ENCODE measurements around the gene NPFF. TPM values are rescaled to one million over a fixed set of nuclear protein-coding genes. Genes with fewer than 3 reads are reported as not detected.
A peak's percentile ranks its signal among the peaks of the same experiment; 100 is the strongest.

NPFF gene
- total RNA-seq, 2 donors from 2014 or later = not detected

GRCh38 chr12:53516758-53517455 is 9.6 kb upstream of the NPFF start:
- DNase-seq (ENCODE audit: low spot score) = peak; percentile 65
- intact Hi-C loops (cut with DNase I) = loop anchor here in 1 of 2 donors (10.0 kb wide), 1 partner anchor 152 kb away; no protein-coding TSS in a partner anchor

GRCh38 chr12:53515291-53515680 is 8.0 kb upstream of the NPFF start:
- intact Hi-C loops (cut with DNase I) = loop anchor here in 1 of 2 donors (10.0 kb wide), 1 partner anchor 150 kb away; no protein-coding TSS in a partner anchor
- DNase-seq (ENCODE audit: low spot score) = peak; percentile 3

GRCh38 chr12:53514628-53515290 is 7.5 kb upstream of the NPFF start:
- DNase-seq (ENCODE audit: low spot score) = no peak
- intact Hi-C loops (cut with DNase I) = loop anchor here in 1 of 2 donors (10.0 kb wide), 1 partner anchor 150 kb away; no protein-coding TSS in a partner anchor

- intact Hi-C loops (cut with DNase I) = loop anchor here in 1 of 2 donors (1.0 to 10.0 kb wide), 2 partner anchors 29 to 149 kb away; no protein-coding TSS in a partner anchor
- DNase-seq (ENCODE audit: low spot score) = peak; percentile 40
These were observed 6.6 kb upstream of the NPFF start for GRCh38 chr12:53513712-53514410.

GRCh38 chr12:53510181-53510812 is 3.0 kb upstream of the NPFF start:
- DNase-seq (ENCODE audit: low spot score) = no peak
- intact Hi-C loops (cut with DNase I) = loop anchor here in 1 of 2 donors (10.0 kb wide), 1 partner anchor 145 kb away; no protein-coding TSS in a partner anchor

GRCh38 chr12:53508534-53509170 is 1.4 kb upstream of the NPFF start:
- intact Hi-C loops (cut with DNase I) = loop anchor here (10.0 kb wide), 1 partner anchor 164 kb away; no protein-coding TSS in a partner anchor
- peak; percentile 92 for DNase-seq (ENCODE audit: low spot score)

GRCh38 chr12:53507603-53507885 is 260 bp upstream of the NPFF start:
- intact Hi-C loops (cut with DNase I) = loop anchor here (10.0 kb wide), 1 partner anchor 163 kb away; no protein-coding TSS in a partner anchor
- DNase-seq (ENCODE audit: low spot score) = no peak

- intact Hi-C loops (cut with DNase I) = loop anchor here (10.0 kb wide), 1 partner anchor 162 kb away; no protein-coding TSS in a partner anchor
- no peak for DNase-seq (ENCODE audit: low spot score)
These were observed 866 bp downstream of the NPFF start for GRCh38 chr12:53506450-53506785.

GRCh38 chr12:53505555-53506449 is 1.5 kb downstream of the NPFF start:
- DNase-seq (ENCODE audit: low spot score) = no peak
- intact Hi-C loops (cut with DNase I) = loop anchor here (10.0 kb wide), 1 partner anchor 161 kb away; no protein-coding TSS in a partner anchor

GRCh38 chr12:53505086-53505485 is 2.2 kb downstream of the NPFF start:
- DNase-seq (ENCODE audit: low spot score) = peak; percentile 89
- intact Hi-C loops (cut with DNase I) = loop anchor here (10.0 kb wide), 1 partner anchor 160 kb away; no protein-coding TSS in a partner anchor

- DNase-seq (ENCODE audit: low spot score) = peak; percentile 72
- intact Hi-C loops (cut with DNase I) = loop anchor here (10.0 kb wide), 1 partner anchor 159 kb away; no protein-coding TSS in a partner anchor
These were observed 3.0 kb downstream of the NPFF start for GRCh38 chr12:53504004-53504920.

- intact Hi-C loops (cut with DNase I) = loop anchor here (10.0 kb wide), 1 partner anchor 158 kb away; no protein-coding TSS in a partner anchor
These were observed 4.1 kb downstream of the NPFF start for GRCh38 chr12:53502983-53503728.

GRCh38 chr12:53502331-53502730 is 5.0 kb downstream of the NPFF start:
- intact Hi-C loops (cut with DNase I) = loop anchor here (10.0 kb wide), 1 partner anchor 158 kb away; no protein-coding TSS in a partner anchor
- no peak for DNase-seq (ENCODE audit: low spot score)

More at GRCh38 chr12:53502983-53503728, 4.1 kb downstream of the NPFF start:
- DNase-seq (ENCODE audit: low spot score) = peak; percentile 81

- intact Hi-C loops (cut with DNase I) = loop anchor here (10.0 kb wide), 1 partner anchor 157 kb away; no protein-coding TSS in a partner anchor
- no peak for DNase-seq (ENCODE audit: low spot score)
These were observed 5.6 kb downstream of the NPFF start for GRCh38 chr12:53501615-53502181.

GRCh38 chr12:53500776-53501614 is 6.3 kb downstream of the NPFF start, which contains the start of gene TARBP2:
TARBP2 (plus strand) TSS chr12:53501283; CDS start chr12:53501409, 126 bp downstream.
- intact Hi-C loops (cut with DNase I) = loop anchor here (10.0 kb wide), 1 partner anchor 156 kb away; no protein-coding TSS in a partner anchor

More at GRCh38 chr12:53500776-53501614, 6.3 kb downstream of the NPFF start, which contains the start of gene TARBP2:
- peak; percentile 99 for DNase-seq (ENCODE audit: low spot score)

Data from posterior vena cava (tissue), 2 donors.